Prostate gland (tissue), 2 donors: Measurements from ENCODE around the gene EFCAB14.

ENCODE experiments used
- CTCF ChIP-seq, 4 experiments: fragments of 200-600 bp in 2 of 4; fragments of 450-650 bp in 2 of 4; sonication (generic) in 2 of 4; IDR thresholded peaks; 1 replicate in 3 of 4; 2 replicates in 1 of 4; pipeline ENCODE4 v1.5.1; 2016 to 2019; ENCODE audit warnings: antibody characterized with exemption in 4 of 4, mild to moderate bottlenecking in 2 of 4, moderate library complexity in 2 of 4
- POLR2A ChIP-seq: fragments of 450-650 bp; IDR thresholded peaks from one replicate; pipeline ENCODE4 v1.6.1; 2016; ENCODE audit warnings: antibody characterized with exemption, mild to moderate bottlenecking
- POLR2AphosphoS5 ChIP-seq: sonication (generic); formaldehyde crosslinking; IDR thresholded peaks from one replicate; pipeline ENCODE4 v1.6.1; 2017; ENCODE audit warnings: antibody characterized with exemption

GRCh38 chr1:46642115-46642680 lies 76.7 kb downstream of the EFCAB14 start:
- no peak for TF ChIP-seq CTCF (IDR thresholded peaks at IDR 0.05)
- TF ChIP-seq POLR2A = no peak
- no peak for TF ChIP-seq POLR2AphosphoS5
